ENCODE measurements around the gene HEMGN.
"Not testable (repeated sequence)": the region's sequence is repeated elsewhere in the genome, so short reads cannot be mapped to it uniquely, and the experiment has no call there.

The HEMGN gene

DNA sequence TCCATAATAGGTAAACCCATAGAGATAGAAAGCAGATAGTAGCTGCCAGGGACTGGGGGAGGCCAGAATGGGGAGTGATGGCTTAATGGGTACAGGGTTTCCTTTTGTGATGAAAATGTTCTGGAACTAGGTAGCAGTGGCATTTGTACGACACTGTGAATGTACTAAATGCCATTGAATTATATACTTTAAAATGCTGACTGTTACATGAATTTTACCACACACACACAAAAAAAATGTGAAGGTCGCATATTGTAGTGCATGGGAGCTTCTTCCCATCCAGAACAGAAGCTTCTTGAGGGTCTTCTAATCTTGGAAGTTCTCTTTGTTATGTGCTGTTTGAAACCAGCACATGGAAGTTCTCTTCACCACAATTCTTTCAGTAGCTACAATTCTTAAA is 25.3 kb upstream of the HEMGN start:
- DNase-seq = no peak

DNA sequence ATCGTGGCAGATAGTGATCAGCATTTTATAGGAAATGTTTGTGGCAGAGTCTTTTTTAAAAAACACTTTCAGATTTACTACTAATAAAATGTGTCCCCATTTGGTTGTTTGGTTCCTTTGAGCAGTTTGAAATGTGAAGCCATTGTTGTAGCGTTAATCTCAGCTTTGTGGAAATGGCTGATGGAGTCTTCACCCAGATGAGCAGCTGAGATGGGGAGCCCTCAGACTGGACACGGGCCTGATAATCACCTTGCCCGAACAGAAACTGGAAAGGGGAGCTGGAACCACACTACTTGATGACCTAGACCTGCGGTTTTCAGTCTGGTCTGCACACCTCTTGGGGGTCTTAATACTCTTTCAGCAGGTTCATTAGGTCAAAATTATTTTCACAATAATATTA is 24.6 kb upstream of the HEMGN start:
- no peak for DNase-seq

DNA sequence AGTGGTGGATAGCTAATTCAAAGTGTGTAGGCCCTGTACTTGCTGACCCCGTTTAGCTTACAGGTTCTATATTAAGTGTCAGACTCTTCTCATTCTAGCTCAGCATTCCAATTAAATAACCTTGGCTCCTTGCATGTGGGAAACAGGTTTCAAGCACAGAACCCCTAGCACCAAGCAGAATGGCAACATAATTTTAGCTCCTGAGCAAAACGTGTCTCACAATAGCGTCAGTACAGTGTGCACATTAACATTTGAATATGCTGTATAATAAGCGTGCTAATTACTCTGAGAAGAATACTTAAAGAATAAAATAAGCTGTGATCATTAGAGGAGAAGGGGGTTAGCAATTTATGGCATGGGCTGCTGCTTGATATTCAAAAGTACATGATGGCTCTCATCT is 24.2 kb upstream of the HEMGN start:
- no peak for DNase-seq

DNA sequence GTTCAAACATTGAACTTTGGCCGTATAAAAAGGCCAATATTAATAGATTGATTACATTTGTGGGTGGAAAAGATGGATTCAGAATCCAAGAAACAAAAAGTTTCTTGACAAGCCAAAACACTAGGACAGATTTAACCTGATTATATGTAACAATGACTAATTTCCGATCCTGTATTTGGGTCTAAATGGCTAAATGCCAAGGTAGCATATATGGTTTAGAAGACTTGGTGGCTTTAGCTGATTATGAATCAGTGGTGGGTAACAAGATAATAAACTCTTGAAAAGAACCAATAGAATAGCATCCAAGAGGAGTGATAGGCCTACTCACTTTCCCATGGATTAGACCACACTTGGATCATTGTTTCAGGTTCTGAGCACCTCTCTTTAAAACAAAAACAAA is 23.4 kb upstream of the HEMGN start:
- DNase-seq = no peak

DNA sequence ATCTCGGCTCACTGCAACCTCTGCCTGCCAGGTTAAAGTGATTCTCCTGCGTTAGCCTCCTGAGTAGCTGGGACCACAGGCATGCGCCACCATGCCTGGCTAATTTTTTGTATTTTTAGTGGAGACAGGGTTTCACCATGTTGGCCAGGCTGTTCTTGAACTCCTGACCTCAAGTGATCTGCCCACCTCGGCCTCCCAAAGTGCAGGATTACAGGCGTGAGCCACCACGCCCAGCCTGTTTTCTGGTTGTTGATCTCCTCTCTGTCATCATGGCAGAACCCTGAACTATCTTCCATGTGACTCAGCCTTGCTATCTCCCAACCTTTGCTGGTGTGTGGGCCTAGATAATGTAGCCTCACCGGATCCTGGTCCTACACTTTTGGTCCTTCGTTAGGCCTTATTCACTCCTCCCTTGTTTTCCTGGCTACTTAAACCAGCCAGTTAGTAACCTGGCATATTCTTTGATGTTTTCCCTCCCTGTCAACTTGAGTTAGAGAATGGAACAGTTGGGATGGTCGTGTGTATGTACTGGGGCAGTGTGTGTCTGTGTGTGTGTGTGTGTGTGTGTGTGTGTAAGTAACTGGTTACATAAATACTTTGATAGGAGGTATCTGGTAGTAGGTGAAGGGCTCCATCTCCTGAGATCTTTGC is 22.8 kb upstream of the HEMGN start:
- DNase-seq = not testable (repeated sequence)

DNA sequence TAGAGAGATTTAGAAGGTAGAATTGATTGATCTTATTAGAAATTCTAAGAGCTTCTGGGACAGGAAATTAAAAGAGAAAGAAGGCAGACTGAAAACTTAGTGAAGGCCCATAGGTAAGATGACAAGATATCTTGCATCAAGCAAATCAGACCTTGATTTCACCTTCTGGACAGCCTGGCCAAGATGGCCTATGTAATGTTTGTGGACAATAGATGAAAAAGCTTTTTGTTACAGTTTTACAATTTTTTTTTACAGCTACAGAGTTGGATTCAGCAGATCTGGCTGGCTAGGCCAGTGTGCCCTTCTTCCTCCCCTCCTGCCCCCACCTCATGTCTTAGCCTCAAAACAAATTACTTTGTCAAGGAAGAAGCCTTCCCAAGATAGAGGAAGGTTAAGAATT is 21.6 kb upstream of the HEMGN start:
- no peak for DNase-seq

DNA sequence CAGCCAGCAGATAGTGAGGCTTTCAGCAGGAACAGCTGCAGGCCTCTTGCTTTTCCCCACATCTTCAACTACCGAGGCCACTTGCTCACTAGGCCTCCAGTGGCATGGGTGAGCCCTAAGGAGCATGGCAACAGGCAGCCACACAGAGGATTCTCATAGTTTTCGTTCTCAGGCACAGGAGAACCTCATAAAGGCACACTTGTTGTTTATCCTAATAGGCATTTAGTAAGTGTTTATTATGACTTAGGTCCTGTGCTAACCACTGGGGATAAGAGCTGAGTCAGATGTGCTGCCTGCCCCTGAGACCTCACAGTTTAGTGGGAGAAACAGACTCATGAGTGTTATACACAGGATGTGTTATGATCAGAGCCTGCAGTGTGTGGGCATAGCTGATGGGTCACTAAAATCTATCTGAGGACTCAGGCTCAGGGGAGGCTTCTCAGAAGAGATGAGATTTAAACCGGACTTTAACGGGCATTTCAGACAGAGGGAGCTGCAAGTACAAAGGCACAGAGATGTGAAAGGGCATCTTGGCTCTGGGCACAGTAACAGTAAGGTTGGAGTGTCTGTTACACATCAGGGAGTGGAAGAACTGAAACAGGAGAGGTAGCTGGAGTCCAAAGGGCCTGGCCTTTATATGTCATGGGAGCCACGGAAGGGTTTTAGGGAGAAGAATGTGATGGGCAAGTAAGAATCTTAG is 21.0 kb upstream of the HEMGN start:
- DNase-seq = no peak

DNA sequence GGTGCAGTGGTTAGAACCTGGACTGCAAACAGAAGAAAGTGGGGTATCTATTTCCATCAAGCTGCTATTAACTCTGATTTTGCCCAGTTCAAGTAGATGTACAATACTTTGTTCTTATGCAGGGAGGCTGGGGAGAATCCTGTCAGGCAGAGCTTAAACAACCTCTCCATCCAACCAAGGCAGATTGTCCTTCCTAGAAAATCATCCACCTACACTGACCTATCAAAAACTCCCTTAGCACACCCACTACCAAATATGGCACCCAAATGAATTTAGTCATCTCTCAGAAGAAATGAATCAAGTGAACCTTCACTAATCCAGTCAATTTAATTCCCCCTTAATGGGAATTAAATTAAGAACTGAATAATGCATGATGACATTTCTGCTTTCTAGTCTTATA is 18.4 kb upstream of the HEMGN start:
- no peak for DNase-seq

DNA sequence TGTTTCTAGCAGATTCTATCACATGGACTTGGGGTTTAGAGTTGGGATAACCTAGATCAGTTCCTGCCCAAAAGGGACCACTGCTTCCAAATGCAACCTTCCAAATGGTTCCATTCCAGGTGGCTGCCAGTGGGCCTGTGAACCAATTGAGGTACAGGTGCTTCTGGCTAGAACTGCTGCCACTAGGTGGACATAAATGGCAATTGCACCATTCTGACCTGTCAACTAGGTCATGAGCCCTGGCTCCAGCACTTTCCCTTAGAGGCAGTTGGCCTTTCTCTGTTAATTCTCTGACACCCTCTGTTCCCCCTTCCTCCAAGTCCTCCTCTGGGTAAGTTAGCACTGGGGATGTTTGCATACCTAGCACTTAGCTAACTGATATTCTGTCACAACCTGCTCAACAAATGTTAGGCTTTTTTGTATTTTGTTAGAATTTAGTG is 16.6 kb upstream of the HEMGN start:
- no peak for DNase-seq

DNA sequence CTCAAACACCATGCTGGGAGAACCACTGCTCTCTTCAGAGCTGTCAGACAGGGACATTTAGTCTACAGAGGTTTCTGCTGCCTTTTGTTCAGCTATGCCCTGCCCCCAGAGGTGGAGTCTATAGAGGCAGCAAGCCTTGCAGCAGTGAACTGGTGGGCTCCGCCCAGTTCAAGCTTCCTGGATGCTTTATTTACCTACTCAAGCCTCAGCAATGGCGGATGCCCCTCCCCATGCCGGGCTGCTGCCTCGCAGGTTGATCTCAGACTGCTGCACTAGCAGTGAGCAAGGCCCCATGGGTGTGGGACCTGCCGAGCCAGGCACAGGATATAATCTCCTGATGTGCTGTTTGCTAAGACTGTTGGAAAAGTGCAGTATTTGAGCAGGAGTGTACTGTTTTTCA is 12.9 kb upstream of the HEMGN start:
- not testable (repeated sequence) for DNase-seq

DNA sequence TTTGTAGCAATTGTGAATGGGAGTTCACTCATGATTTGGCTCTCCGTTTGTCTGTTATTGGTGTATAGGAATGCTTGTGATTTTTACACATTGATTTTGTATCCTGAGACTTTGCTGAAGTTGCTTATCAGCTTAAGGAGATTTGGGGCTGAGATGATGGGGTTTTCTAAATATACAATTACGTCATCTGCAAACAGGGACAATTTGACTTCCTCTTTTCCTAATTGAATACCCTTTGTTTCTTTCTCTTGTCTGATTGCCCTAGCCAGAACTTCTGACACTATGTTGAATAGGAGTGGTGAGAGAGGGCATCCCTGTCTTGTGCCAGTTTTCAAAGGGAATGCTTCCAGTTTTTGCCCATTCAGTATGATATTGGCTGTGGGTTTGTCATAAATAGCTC is 9.1 kb upstream of the HEMGN start:
- DNase-seq = not testable (repeated sequence)

DNA sequence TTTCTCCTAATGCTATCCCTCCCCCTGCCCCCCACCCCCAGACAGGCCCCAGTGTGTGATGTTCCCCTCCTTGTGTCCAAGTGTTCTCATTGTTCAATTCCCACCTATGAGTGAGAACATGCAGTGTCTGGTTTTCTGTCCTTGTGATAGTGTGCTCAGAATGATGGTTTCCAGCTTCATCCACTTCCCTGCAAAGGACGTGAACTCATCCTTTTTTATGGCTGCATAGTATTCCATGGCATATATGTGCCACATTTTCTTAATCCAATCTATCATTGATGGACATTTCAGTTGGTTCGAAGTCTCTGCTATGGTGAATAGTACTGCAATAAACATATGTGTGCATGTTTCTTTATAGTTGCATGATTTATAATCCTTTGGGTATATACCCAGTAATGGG is 7.5 kb upstream of the HEMGN start:
- not testable (repeated sequence) for DNase-seq

DNA sequence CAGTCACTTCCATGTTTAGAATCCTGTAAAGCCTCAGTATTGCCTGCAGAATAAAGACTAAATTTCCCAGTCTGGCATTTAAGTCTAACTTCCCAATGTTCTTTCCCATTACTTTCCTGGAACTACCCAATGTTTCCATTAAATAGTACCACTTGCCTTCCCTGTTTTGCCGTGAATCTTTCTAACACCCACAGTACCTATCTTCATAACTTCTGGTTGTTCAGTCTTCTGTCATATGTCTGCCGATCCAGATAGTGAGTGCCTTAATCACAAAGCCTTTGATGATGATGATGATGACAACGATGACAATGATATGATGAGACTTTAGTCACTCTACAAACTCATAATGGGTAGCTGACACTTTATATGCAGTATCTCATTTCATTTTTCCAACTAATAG is 6.6 kb upstream of the HEMGN start:
- DNase-seq = no peak

DNA sequence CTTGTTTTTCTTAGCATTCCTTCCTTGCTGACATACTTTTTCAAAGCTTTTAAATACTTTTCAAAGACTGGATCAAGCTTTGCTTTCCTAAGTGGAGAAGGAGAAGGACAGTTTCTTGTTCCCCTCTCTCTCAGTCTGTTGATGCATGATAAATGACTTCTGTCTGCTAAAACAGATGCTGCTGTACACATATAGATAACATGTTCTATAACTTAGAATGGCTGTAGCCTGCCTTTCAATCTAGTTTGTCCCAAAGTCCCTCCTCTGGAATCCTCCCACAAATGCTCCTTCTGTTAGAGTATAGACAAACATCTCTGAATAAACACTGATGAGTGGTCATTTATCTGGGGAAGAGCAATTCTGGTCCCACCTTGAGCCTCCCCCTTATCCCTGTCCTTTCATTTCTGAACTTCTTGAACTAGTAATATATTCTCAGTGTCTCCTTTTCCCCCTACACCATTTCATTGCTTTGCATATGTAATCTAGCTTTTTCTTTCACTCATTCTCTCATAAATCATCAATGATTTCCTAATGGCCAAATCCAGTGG is 5.4 kb upstream of the HEMGN start:
- no peak for DNase-seq

DNA sequence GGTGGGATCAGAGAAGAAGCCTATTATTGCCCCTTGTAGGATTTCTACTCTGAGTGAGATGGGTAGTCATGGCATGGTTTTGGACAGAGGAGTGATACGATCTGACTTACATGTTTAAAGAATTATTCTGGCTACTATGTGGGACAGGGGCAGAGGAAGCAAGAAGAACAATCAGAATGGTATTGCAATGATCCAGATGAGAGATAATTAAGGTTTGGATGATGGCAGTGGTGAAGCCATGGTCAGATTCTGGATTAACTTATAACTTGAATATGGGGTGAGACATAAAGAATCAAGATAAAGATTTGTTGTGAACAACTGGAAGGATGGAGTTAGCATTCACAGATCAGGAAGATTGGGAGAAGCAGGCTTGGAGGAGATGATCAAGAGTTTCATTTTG is 3.4 kb upstream of the HEMGN start:
- DNase-seq = no peak

DNA sequence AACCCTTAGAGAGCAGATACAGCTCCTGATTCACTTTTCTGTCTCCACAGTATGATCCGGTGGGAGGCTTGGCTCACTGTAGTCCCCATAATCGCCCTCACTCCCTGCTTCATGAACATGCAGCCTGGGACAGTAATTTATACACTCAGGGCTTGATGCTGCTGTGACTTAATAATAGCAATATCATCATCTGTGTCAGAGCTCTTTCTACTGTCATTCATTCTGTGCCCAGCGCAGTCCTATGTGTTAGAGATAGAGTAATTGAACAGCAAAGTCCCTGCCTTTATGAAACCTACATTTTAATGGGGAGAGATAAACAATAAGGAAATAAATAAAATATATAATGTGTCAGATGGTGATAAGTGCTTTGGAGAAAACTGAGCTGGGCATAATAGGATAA is 2.8 kb upstream of the HEMGN start:
- DNase-seq = no peak

DNA sequence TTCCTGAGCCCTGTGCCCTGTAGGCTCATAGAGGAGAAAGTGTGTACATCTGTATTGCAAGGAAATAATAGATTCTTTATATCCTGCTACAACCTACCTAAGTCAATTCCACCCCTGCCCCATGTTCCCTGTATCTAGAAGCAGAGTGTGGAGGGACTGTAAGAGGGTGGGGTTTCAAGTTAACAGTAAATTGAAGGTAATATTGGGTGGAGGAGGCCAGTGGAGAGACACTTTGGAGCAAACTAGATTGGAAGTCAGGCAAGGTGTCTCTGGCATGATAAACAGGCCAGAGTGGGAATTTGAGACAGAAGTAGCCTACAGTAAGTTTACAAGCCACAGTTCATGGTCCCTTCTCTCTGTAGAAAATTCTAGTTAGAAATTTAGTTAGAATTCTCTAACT is 2.3 kb upstream of the HEMGN start:
- DNase-seq = no peak

DNA sequence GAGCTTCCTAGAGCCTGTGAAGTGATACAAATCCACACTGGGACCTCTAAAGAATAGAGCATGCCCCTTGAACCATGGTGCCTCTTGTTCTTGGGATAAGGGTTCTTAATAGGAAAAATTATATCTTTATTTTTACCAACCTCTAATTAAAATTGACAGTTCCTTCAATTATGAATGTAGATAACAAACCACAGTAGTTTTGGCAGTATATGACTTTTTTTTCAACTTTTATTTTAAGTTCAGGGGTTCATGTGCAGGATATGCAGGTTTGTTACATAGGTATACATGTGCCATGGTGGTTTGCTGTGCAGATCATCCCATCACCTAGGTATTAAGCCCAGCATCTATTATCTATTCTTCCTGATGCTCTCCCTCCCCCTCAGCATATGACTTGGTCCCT is 974 bp downstream of the HEMGN start:
- DNase-seq = no peak

DNA sequence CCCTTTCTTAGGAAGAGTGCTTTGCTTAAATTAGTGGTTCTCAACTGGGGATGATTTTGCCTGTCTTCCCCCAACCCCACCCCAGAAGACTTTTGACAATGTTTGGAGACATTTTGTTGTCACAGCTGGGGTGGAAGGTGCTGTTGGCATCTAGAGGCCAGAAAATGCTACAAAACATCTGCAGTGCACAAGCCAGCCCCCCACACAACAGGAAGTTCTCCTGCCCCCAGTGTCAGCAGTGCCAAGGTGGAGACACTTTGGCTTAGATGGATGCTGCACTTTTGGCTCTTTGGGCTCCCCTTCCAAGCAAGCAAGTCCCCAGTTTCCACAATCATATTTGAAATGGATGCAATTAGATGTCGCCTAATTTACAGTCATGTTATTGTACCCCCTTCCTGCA is 2.7 kb downstream of the HEMGN start:
- no peak for DNase-seq

DNA sequence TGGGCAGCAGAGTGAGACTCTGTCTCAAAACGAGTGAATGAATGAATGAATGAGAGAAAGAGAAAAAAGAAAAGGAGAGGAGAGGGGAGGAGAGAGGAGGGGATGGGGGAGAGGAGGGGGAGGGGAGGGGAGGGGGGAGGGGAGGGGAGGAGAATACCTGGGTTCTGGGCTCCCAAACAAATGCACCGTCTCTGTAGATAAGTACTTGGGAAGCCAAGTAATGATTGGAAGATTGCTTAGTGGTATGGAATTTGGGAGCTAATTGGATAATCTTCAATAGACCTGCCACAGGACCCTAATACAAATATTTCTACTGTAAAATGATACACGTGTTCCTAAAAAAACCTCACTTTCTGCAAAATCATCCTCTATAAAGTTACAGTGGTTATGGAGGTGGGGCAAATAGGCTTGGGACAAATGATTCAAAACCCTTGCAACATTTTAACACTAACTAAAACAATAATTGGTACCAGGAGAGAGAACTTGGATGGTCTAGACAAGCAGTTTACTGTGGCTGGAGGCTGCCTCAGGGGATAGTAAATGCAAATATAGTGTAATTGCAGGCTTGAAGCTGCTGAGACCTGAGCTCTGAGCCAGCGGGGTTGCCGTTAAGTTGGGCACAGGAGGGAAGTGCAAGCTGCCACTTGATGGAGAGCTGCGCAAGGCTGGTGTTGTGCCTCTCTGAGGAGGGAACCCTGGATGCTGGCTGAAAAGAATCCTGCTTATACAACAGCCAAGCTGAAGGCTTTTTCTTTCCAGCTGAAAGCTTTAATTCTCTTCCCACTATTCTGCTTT is 3.5 kb downstream of the HEMGN start:
- peak; percentile 20 for DNase-seq

DNA sequence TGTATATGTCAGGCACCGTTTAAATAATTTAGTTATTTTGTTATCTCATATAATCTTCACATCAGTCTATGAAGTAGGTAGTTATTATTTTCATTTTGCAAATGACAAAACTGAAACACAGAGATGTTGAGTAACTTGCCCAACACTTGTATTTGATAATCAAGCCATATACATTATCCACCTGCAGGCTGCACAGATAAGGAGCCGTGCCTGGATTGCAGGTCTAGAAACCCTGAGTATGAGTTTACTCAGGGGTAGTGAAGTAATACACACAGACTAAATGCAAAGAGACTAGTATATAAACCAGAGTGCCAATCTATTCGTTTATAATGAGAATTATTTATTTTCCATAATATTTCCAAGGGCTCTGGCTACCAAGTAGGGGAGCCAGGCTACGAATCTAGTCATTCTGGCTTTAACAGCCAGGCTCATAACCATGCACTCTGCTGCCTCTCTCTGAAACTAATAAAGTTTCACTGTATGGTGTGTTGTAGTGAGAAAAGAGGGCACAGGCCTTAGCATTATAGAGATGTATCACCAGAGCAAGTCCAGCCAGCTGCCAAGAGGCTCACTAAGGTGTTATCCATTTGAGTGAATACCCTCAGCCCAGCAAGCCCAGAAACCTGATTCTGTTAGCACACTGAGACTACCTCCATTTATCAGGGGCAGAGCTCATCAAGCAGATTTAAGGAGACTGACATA is 4.5 kb downstream of the HEMGN start:
- DNase-seq = no peak

DNA sequence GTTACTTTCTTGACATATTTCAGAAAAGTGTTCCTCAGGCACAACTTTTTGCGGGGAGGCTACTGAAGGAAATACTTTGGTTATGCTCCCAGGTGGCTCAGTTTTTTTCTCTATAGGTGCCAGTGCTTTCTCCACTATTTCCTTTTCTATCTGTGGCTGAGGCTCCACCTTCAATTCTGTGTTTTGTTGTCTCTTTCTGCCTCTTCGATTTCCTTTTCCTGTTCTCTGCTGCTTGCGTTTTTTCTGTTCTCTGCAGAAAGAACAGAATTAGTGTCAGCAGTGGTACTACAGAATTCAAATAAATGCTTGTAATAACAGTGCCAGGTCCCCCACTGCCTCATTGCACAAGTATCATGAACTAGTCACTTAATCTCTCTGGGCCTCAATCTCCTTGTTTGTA is 7.0 kb downstream of the HEMGN start:
- DNase-seq = no peak

DNA sequence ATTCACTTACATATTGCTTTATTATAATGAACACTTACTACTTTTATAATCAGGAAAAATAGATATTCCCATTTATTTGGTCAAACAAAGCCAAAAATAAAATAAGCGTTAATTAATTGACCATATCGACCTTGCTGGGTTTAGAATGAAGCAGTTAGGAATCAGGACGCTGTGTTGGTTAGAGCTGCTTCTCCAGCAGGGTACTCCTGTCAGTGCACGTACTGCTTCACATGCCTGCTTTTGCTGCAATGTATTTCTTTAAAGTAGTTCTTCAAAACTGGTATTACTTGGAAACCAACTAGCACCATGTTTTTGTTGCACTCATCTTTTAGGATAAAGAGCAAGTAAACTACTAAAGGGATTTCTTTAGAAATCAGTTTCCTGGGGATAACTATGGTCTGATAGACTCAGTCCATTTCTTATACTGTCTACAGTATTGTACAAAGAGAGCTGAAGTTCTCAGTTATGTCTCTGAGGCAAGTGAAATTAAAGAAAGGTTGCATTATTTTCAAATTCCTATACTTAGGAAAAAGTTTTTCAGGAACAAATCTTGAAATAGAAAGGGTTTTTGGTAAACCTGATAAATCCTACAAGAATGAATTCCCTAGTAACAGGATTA is 8.9 kb downstream of the HEMGN start:
- DNase-seq = no peak

Data from NCI-H2227 treated with DMSO at 0.1 percent for 48 hours (cell line).